A673 (cell line): ENCODE measurements around the gene AFF1. TPM values are rescaled to one million over a fixed set of nuclear protein-coding genes. Genes with fewer than 3 reads are reported as not detected.

Experiments
- BruUV-seq: library from RNA; stranded (reverse); fragments of 400-500 nt; replicated peaks from 2 replicates; lab custom pipeline; 2021; lab: Mats Ljungman, UMichigan
- CTCF ChIA-PET: fragments of 300-600 bp; sonication (Branson Sonifier 250); formaldehyde crosslinking; loops from one replicate; lab custom pipeline; 2022; ENCODE audit warnings: antibody characterized with exemption; lab: Charles Lee
- POLR2A ChIA-PET: fragments of 300-600 bp; sonication (Branson Sonifier 250); formaldehyde crosslinking; loops from one replicate; lab custom pipeline; 2022; ENCODE audit warnings: antibody characterized with exemption; ENCODE audit not compliant: low non-redundant PET; lab: Charles Lee
- DNase-seq: peaks from one replicate; pipeline ENCODE4 v3.0.0-alpha.2; 2015; ENCODE audit warnings: low spot score
- H3K27ac ChIP-seq: fragments of 200-600 bp; sonication (generic); 2 replicates; pipeline ENCODE4 v1.5.1; 2016; ENCODE audit warnings: mixed run types, low read depth, mild to moderate bottlenecking, mixed read lengths, antibody characterized with exemption, low read length; ENCODE audit not compliant: poor library complexity, severe bottlenecking
- H3K27me3 ChIP-seq: fragments of 200-600 bp; sonication (generic); replicated peaks from 2 replicates; pipeline ENCODE4 v1.6.1; 2017; ENCODE audit warnings: mixed run types, low read depth, mild to moderate bottlenecking, mixed read lengths, antibody characterized with exemption, low read length; ENCODE audit not compliant: insufficient read depth, poor library complexity
- H3K36me3 ChIP-seq: fragments of 200-600 bp; sonication (generic); 2 replicates; pipeline ENCODE4 v1.6.1; 2016; ENCODE audit warnings: mixed run types, mild to moderate bottlenecking, mixed read lengths, antibody characterized with exemption, low read length; ENCODE audit not compliant: insufficient read depth, poor library complexity, severe bottlenecking
- H3K4me1 ChIP-seq: fragments of 200-600 bp; sonication (generic); 2 replicates; pipeline ENCODE4 v1.6.1; 2017; ENCODE audit warnings: mixed run types, mild to moderate bottlenecking, mixed read lengths, antibody characterized with exemption, low read length; ENCODE audit not compliant: insufficient read depth, poor library complexity, severe bottlenecking
- H3K4me3 ChIP-seq: fragments of 200-600 bp; sonication (generic); 2 replicates; pipeline ENCODE4 v1.5.1; 2016; ENCODE audit warnings: low read depth, mixed run types, mild to moderate bottlenecking, mixed read lengths, low read length; ENCODE audit not compliant: poor library complexity, severe bottlenecking
- H3K9me3 ChIP-seq: fragments of 200-600 bp; sonication (generic); 2 replicates; pipeline ENCODE4 v1.6.1; 2016; ENCODE audit warnings: mixed run types, low read depth, mild to moderate bottlenecking, mixed read lengths, antibody characterized with exemption, low read length; ENCODE audit not compliant: poor library complexity, severe bottlenecking
- EZH2 ChIP-seq: fragments of 200-600 bp; sonication (generic); IDR thresholded peaks from 2 replicates; pipeline ENCODE4 v1.6.1; 2017; ENCODE audit warnings: borderline replicate concordance, low read depth, mild to moderate bottlenecking, mixed read lengths, antibody characterized with exemption, low read length; ENCODE audit not compliant: poor library complexity, severe bottlenecking
- intact Hi-C: fragments of 100-400 bp; cut with micrococcal nuclease; formaldehyde crosslinking; loops from one replicate; pipeline ENCODE4 v1.10.0; 2022; ENCODE audit not compliant: unreplicated experiment
- total RNA-seq: library from RNA; stranded (reverse); gene quantifications from 2 replicates; pipeline ENCODE4 v1.2.3, GENCODE V29; 2021
- TF ChIP-seq, protein P1 (sequence below): fragments of 300-800, 200-600 bp; sonication (generic); conservative IDR thresholded peaks from 2 replicates; pipeline ENCODE4 v1.5.1; 2017; ENCODE audit warnings: low read depth, mild to moderate bottlenecking, antibody characterized with exemption, low read length, moderate library complexity, mixed read lengths

Gene AFF1
- total RNA-seq, 1 experiment from 2014 or later: 60.1 TPM

DNA sequence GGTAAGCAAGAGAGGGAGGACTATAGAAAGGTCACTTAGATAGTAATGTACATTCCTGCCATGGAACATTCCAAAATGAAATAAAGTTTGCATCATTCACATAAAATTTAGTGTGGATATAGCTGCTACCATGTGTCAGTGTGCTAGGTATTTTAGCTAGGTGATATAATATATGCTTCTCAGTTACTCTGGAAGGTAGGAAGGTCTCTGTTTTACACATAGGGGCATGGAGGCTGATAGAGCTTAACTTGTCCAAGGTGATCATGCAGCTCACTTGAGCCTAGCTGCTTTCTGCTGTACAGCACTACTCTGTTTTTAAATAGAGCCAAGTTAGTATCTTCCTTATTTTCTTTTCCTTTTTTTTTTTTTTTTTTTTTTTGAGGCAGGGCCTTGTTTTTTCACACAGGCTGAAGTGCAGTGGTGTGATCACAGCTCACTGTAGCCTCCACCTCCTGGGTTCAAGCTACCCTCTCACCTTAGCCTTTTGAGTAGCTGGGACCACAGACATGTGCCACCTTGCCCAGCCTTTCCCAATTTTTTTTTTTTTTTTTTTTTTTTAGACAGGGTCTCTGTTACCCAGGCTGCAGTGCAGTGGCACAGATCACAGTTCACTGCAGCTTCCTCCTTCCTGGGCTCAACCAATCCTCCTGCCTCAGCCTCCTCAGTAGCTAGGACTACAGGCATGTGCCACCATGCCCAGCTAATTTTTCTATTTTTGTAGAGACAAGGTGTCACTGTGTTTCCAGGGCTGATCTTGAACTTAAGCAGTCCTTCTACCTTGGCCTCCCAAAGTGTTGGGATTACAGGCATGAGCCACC lies 10.4 kb downstream of the AFF1 start:
- Histone ChIP-seq H3K9me3 (no peaks in the 10 kb centered on the region), H3K27ac (no peak overlapping the region), H3K4me1 (peaks cover 4% of the 10 kb centered on the region), H3K4me3 (no peak overlapping the region), H3K27me3 (no peaks in the 10 kb centered on the region), H3K36me3 (no peaks in the 10 kb centered on the region)
- intact Hi-C loops: no loop called here
- POLR2A ChIA-PET: interaction anchor here (0.6 to 0.7 kb wide), 2 partner anchors 10 to 61 kb away, joined by 3 read pairs; partner anchors contain the start of gene AFF1
- BruUV-seq: no TSS peak
- DNase-seq: no peak
- CTCF ChIA-PET: no interaction called here
- no peak for TF ChIP-seq EZH2
- TF ChIP-seq, protein P1, sequence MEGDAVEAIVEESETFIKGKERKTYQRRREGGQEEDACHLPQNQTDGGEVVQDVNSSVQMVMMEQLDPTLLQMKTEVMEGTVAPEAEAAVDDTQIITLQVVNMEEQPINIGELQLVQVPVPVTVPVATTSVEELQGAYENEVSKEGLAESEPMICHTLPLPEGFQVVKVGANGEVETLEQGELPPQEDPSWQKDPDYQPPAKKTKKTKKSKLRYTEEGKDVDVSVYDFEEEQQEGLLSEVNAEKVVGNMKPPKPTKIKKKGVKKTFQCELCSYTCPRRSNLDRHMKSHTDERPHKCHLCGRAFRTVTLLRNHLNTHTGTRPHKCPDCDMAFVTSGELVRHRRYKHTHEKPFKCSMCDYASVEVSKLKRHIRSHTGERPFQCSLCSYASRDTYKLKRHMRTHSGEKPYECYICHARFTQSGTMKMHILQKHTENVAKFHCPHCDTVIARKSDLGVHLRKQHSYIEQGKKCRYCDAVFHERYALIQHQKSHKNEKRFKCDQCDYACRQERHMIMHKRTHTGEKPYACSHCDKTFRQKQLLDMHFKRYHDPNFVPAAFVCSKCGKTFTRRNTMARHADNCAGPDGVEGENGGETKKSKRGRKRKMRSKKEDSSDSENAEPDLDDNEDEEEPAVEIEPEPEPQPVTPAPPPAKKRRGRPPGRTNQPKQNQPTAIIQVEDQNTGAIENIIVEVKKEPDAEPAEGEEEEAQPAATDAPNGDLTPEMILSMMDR: no peak

DNA sequence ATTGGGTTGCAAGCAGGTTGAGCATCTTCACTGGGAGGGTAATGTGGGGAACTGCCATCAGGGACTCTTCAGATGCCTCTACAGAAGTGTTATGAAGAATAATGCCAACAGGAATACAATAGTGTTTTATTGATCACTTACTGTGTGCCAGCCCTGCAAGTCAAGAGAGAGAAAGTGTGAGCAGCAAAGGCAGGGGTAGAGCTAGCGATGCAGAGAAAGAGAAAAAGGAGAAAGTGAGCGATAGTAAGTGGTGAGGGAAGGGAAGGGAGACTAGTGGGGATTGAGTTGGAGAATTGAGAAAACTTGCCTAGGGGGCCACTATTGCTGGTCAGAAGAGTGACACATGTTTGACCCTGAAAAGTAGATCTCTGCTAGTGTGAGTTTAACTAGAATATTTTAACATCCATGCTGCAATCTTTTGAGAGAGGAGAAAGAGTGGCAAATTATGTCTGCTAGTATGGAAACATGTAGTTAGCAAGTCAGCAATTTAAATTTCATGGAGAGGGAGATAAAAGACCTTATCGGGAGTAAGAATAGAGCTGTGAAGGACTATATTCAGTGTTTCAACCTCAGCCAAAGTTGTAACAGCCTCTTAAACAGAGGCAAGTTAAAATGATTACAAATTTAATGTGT lies 12.2 kb downstream of the AFF1 start:
- Histone ChIP-seq H3K36me3 (no peaks in the 10 kb centered on the region), H3K9me3 (no peaks in the 10 kb centered on the region), H3K4me1 (peaks cover 10% of the 10 kb centered on the region), H3K4me3 (no peak overlapping the region), H3K27ac (no peak overlapping the region), H3K27me3 (no peaks in the 10 kb centered on the region)
- ChIA-PET POLR2A (no interaction called here), CTCF (no interaction called here)
- TF ChIP-seq EZH2: no peak
- TF ChIP-seq, protein P1: no peak
- no peak for DNase-seq
- intact Hi-C loops: no loop called here
- no TSS peak for BruUV-seq

GRCh38 chr4:86947501-86948120 lies 12.8 kb downstream of the AFF1 start:
- Histone ChIP-seq H3K27ac (no peak overlapping the region), H3K4me3 (no peak overlapping the region), H3K27me3 (no peaks in the 10 kb centered on the region), H3K9me3 (no peaks in the 10 kb centered on the region), H3K4me1 (peaks cover 10% of the 10 kb centered on the region), H3K36me3 (no peaks in the 10 kb centered on the region)
- CTCF ChIA-PET: no interaction called here
- POLR2A ChIA-PET: no interaction called here
- DNase-seq: no peak
- intact Hi-C loops: no loop called here
- no peak for TF ChIP-seq EZH2
- TF ChIP-seq, protein P1: no peak
- no TSS peak for BruUV-seq
